K562 (cell line): ENCODE results near the gene SIDT2. TPM values are rescaled to one million over a fixed set of nuclear protein-coding genes. Genes with fewer than 3 reads are reported as not detected.

Experiments used
- CBFA2T2 ChIP-seq: fragments of 450-650 bp; conservative IDR thresholded peaks from 2 replicates; pipeline ENCODE4 v1.6.1; 2017; ENCODE audit warnings: mild to moderate bottlenecking
- ESRRB ChIP-seq: fragments of 250-450 bp; sonication (Bioruptor Pico); IDR thresholded peaks from 2 replicates; pipeline ENCODE4 v1.5.0; 2020; ENCODE audit warnings: mild to moderate bottlenecking, moderate library complexity, borderline replicate concordance
- HMBOX1 ChIP-seq: sonication (generic); IDR thresholded peaks from 2 replicates; pipeline ENCODE4 v1.6.1; 2016
- NR2F6 ChIP-seq: fragments of 450-650 bp; formaldehyde crosslinking; IDR thresholded peaks from 2 replicates; pipeline ENCODE4 v1.4.0; 2020; ENCODE audit warnings: mild to moderate bottlenecking
- NR4A1 ChIP-seq, 2 experiments: fragments of 250-450 bp in 1 of 2; fragments of 450-650 bp in 1 of 2; sonication (Bioruptor Pico) in 1 of 2; IDR thresholded peaks; 2 replicates each; pipeline versions ENCODE4 v1.4.0 to v1.6.1; 2016 to 2020; ENCODE audit warnings: mild to moderate bottlenecking in 2 of 2, missing compliant biosample characterization in 1 of 2, missing genetic modification characterization in 1 of 2, moderate library complexity in 1 of 2
- POLR3G ChIP-seq: IDR thresholded peaks from 2 replicates; pipeline ENCODE4 v1.6.1; 2011; ENCODE audit not compliant: insufficient read length, insufficient replicate concordance; ENCODE audit errors: extremely low read depth
- SIX5 ChIP-seq, 2 experiments: IDR thresholded peaks; 2 replicates each; pipeline ENCODE4 v1.6.1; 2011; ENCODE audit warnings: low read length in 2 of 2, borderline replicate concordance in 1 of 2, low read depth in 1 of 2, mild to moderate bottlenecking in 1 of 2, moderate library complexity in 1 of 2; ENCODE audit not compliant: insufficient read depth in 1 of 2
- SMARCA4 ChIP-seq: fragments of 450-650 bp; IDR thresholded peaks from 2 replicates; pipeline ENCODE4 v1.6.1; 2016
- polyA plus RNA-seq, 8 experiments: library from polyadenylated mRNA; depleted of rRNA in 4 of 8; stranded (reverse) in 5 of 8; unstranded in 3 of 8; fragments of >200 nt; fragmentation: Nextera tagmentation in 2 of 8; fragmentation: Illumina TruSeq in 1 of 8; extraction: Ambion mirVana in 2 of 8; extraction: Trizol in 1 of 8; gene quantifications; 2 replicates each; pipeline versions ENCODE4 v1.2.1 to v1.2.3, GENCODE V29; 2011 to 2014; ENCODE audit warnings: inconsistent platforms in 1 of 8, missing spikeins in 1 of 8
- total RNA-seq, 7 experiments: library from RNA; depleted of rRNA in 6 of 7; stranded (reverse); fragments of >200 nt in 6 of 7; fragmentation: Illumina TruSeq in 2 of 7; extraction: Trizol in 2 of 7; gene quantifications; 2 replicates each; pipeline versions ENCODE4 v1.2.1 to v1.2.3, GENCODE V29; 2011 to 2021; ENCODE audit warnings: low replicate concordance in 1 of 7
- TF ChIP-seq, protein P1 (sequence below): fragments of 450-650 bp; IDR thresholded peaks from 2 replicates; pipeline ENCODE4 v1.6.1; 2018; ENCODE audit warnings: mild to moderate bottlenecking, low read depth; ENCODE audit not compliant: partially characterized antibody
- TF ChIP-seq, protein P2 (sequence below): fragments of 250-450 bp; sonication (Bioruptor Pico); IDR thresholded peaks from 2 replicates; pipeline ENCODE4 v1.5.0; 2021

Gene SIDT2
- total and polyA plus RNA-seq, 9 of the 15 experiments (the other 6 are each of a cell fraction or from before 2014, with no cell fraction given) = 2.4 to 20.2 (median 6.5) TPM

GRCh38 chr11:117219995-117220394, 41.5 kb downstream of the SIDT2 start (continued):
- TF ChIP-seq HMBOX1 (no peak), NR2F6 (CRISPR knock-in tag) (no peak), ESRRB (CRISPR knock-in tag) (no peak), SMARCA4 (peak; percentile 71), NR4A1 (CRISPR knock-in tag; IDR thresholded peaks at IDR 0.05) (no peak), NR4A1 (tag; IDR thresholded peaks at IDR 0.05) (peak; percentile 45; the same call in 1 of the 2 replicates), SIX5 (IDR thresholded peaks at IDR 0.05; ENCODE audit: borderline replicate concordance in 1 of 2, insufficient read depth in 1 of 2, low read depth in 1 of 2, low read length in 2 of 2) (no peak), CBFA2T2 (peak; percentile 72), POLR3G (no peak)
- TF ChIP-seq, protein P1, sequence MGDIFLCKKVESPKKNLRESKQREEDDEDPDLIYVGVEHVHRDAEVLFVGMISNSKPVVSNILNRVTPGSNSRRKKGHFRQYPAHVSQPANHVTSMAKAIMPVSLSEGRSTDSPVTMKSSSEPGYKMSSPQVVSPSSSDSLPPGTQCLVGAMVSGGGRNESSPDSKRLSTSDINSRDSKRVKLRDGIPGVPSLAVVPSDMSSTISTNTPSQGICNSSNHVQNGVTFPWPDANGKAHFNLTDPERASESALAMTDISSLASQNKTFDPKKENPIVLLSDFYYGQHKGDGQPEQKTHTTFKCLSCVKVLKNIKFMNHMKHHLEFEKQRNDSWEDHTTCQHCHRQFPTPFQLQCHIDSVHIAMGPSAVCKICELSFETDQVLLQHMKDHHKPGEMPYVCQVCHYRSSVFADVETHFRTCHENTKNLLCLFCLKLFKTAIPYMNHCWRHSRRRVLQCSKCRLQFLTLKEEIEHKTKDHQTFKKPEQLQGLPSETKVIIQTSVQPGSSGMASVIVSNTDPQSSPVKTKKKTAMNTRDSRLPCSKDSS = no peak
- TF ChIP-seq, protein P2, sequence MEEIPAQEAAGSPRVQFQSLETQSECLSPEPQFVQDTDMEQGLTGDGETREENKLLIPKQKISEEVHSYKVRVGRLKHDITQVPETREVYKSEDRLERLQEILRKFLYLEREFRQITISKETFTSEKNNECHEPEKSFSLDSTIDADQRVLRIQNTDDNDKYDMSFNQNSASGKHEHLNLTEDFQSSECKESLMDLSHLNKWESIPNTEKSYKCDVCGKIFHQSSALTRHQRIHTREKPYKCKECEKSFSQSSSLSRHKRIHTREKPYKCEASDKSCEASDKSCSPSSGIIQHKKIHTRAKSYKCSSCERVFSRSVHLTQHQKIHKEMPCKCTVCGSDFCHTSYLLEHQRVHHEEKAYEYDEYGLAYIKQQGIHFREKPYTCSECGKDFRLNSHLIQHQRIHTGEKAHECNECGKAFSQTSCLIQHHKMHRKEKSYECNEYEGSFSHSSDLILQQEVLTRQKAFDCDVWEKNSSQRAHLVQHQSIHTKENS (CRISPR knock-in tag) = no peak
